K562 (cell line): ENCODE data around the gene PSD2. TPM values are rescaled to one million over a fixed set of nuclear protein-coding genes. Genes with fewer than 3 reads are reported as not detected.

Source experiments
- CHCHD3 ChIP-seq: fragments of 250-450 bp; sonication (Bioruptor Pico); IDR thresholded peaks from 2 replicates; pipeline ENCODE4 v2.1.2; 2022; ENCODE audit warnings: mild to moderate bottlenecking
- DIDO1 ChIP-seq: fragments of 450-650 bp; IDR thresholded peaks from 2 replicates; pipeline ENCODE4 v1.6.1; 2016; ENCODE audit warnings: low read depth, missing biosample characterization, missing genetic modification characterization
- ETV5 ChIP-seq: sonication (generic); formaldehyde crosslinking; IDR thresholded peaks from 2 replicates; pipeline ENCODE4 v1.4.0; 2020; ENCODE audit warnings: low read depth, mild to moderate bottlenecking, missing genetic modification reagents
- HIVEP1 ChIP-seq: fragments of 250-450 bp; sonication (Bioruptor Pico); IDR thresholded peaks from 2 replicates; pipeline ENCODE4 v1.4.0; 2020; ENCODE audit warnings: mild to moderate bottlenecking
- HMG20B ChIP-seq: fragments of 250-450 bp; sonication (Bioruptor Pico); IDR thresholded peaks from 2 replicates; pipeline ENCODE4 v1.5.0; 2021; ENCODE audit warnings: mild to moderate bottlenecking
- HNRNPK ChIP-seq: fragments of 200-400 bp; formaldehyde crosslinking; IDR thresholded peaks from one replicate; pipeline ENCODE4 v1.6.1; 2018; ENCODE audit warnings: mild to moderate bottlenecking, low read depth, low read length; ENCODE audit not compliant: poor library complexity, severe bottlenecking
- HNRNPUL1 ChIP-seq: fragments of 200-400 bp; formaldehyde crosslinking; IDR thresholded peaks from 2 replicates; pipeline ENCODE4 v1.6.1; 2017; ENCODE audit warnings: low read length
- LCOR ChIP-seq: sonication (generic); formaldehyde crosslinking; IDR thresholded peaks from 2 replicates; pipeline ENCODE4 v1.8.0; 2022; ENCODE audit warnings: mild to moderate bottlenecking, missing genetic modification reagents
- MTA1 ChIP-seq: fragments of 450-650 bp; IDR thresholded peaks from 2 replicates; pipeline ENCODE4 v1.6.1; 2017; ENCODE audit warnings: borderline replicate concordance
- NEUROD1 ChIP-seq: fragments of 150-350 bp; IDR thresholded peaks from 2 replicates; pipeline ENCODE4 v1.6.1; 2014; ENCODE audit warnings: borderline replicate concordance, low read length, low read depth; ENCODE audit not compliant: partially characterized antibody
- PCBP1 ChIP-seq: fragments of 200-400 bp; formaldehyde crosslinking; IDR thresholded peaks from 2 replicates; pipeline ENCODE4 v1.6.1; 2018; ENCODE audit warnings: mild to moderate bottlenecking, low read depth, low read length; ENCODE audit not compliant: poor library complexity, severe bottlenecking
- RBM14 ChIP-seq: fragments of 200-400 bp; formaldehyde crosslinking; IDR thresholded peaks from 2 replicates; pipeline ENCODE4 v1.6.1; 2018; ENCODE audit warnings: low read depth, mild to moderate bottlenecking, low read length, moderate library complexity, borderline replicate concordance; ENCODE audit not compliant: insufficient read depth
- RHOXF2B ChIP-seq: fragments of 250-450 bp; sonication (Bioruptor Pico); conservative IDR thresholded peaks from 2 replicates; pipeline ENCODE4 v1.5.1; 2021
- SIN3A ChIP-seq, 2 experiments: fragments of 150-350 bp in 1 of 2; IDR thresholded peaks; 2 replicates each; pipeline ENCODE4 v1.6.1; 2011 to 2016; ENCODE audit warnings: borderline replicate concordance in 2 of 2, low read depth in 2 of 2, low read length in 2 of 2, mild to moderate bottlenecking in 2 of 2, moderate library complexity in 2 of 2; ENCODE audit not compliant: control insufficient read depth in 1 of 2
- SIN3B ChIP-seq: fragments of 450-650 bp; IDR thresholded peaks from 2 replicates; pipeline ENCODE4 v1.6.1; 2017; ENCODE audit warnings: low read depth, mild to moderate bottlenecking, moderate library complexity
- STAG1 ChIP-seq: sonication (generic); formaldehyde crosslinking; IDR thresholded peaks from 2 replicates; pipeline ENCODE4 v1.5.0; 2020; ENCODE audit warnings: missing genetic modification reagents, borderline replicate concordance
- TEAD2 ChIP-seq: fragments of 450-650 bp; IDR thresholded peaks from 2 replicates; pipeline ENCODE4 v1.6.1; 2016; ENCODE audit warnings: missing genetic modification characterization, control low read depth, missing compliant biosample characterization
- XRCC4 ChIP-seq: IDR thresholded peaks from one replicate; pipeline ENCODE4 v1.6.1; 2011; ENCODE audit not compliant: insufficient read depth, insufficient read length; ENCODE audit errors: extremely low read depth
- ZKSCAN3 ChIP-seq: fragments of 250-450 bp; sonication (Bioruptor Pico); IDR thresholded peaks from 2 replicates; pipeline ENCODE4 v1.4.0; 2020
- ZNF444 ChIP-seq: fragments of 250-450 bp; sonication (Bioruptor Pico); IDR thresholded peaks from 2 replicates; pipeline ENCODE4 v1.4.0; 2020; ENCODE audit warnings: mild to moderate bottlenecking, moderate library complexity
- polyA plus RNA-seq, 8 experiments: library from polyadenylated mRNA; depleted of rRNA in 4 of 8; stranded (reverse) in 5 of 8; unstranded in 3 of 8; fragments of >200 nt; fragmentation: Nextera tagmentation in 2 of 8; fragmentation: Illumina TruSeq in 1 of 8; extraction: Ambion mirVana in 2 of 8; extraction: Trizol in 1 of 8; gene quantifications; 2 replicates each; pipeline versions ENCODE4 v1.2.1 to v1.2.3, GENCODE V29; 2011 to 2014; ENCODE audit warnings: inconsistent platforms in 1 of 8, missing spikeins in 1 of 8
- total RNA-seq, 7 experiments: library from RNA; depleted of rRNA in 6 of 7; stranded (reverse); fragments of >200 nt in 6 of 7; fragmentation: Illumina TruSeq in 2 of 7; extraction: Trizol in 2 of 7; gene quantifications; 2 replicates each; pipeline versions ENCODE4 v1.2.1 to v1.2.3, GENCODE V29; 2011 to 2021; ENCODE audit warnings: low replicate concordance in 1 of 7
- TF ChIP-seq, protein P1 (sequence below): sonication (generic); formaldehyde crosslinking; IDR thresholded peaks from 2 replicates; pipeline ENCODE4 v1.8.1; 2023; ENCODE audit warnings: mild to moderate bottlenecking, missing genetic modification reagents
- TF ChIP-seq, protein P2 (sequence below): sonication (generic); formaldehyde crosslinking; IDR thresholded peaks from 2 replicates; pipeline ENCODE4 v1.8.0; 2022; ENCODE audit warnings: mild to moderate bottlenecking, low read depth, missing genetic modification reagents
- TF ChIP-seq, protein P3 (sequence below), 2 experiments: fragments of 450-650 bp in 1 of 2; sonication (generic) in 1 of 2; formaldehyde crosslinking in 1 of 2; IDR thresholded peaks in 1 of 2; conservative IDR thresholded peaks in 1 of 2; 2 replicates each; pipeline versions ENCODE4 v1.6.1 to v1.8.1; 2016 to 2023; ENCODE audit warnings: mild to moderate bottlenecking in 2 of 2, moderate library complexity in 2 of 2, inconsistent platforms in 1 of 2, missing genetic modification reagents in 1 of 2

Gene PSD2
- total and polyA plus RNA-seq, 9 of the 15 experiments (the other 6 are each of a cell fraction or from before 2014, with no cell fraction given): 0.01 to 0.09 (median 0.04) TPM; not detected in 4

DNA sequence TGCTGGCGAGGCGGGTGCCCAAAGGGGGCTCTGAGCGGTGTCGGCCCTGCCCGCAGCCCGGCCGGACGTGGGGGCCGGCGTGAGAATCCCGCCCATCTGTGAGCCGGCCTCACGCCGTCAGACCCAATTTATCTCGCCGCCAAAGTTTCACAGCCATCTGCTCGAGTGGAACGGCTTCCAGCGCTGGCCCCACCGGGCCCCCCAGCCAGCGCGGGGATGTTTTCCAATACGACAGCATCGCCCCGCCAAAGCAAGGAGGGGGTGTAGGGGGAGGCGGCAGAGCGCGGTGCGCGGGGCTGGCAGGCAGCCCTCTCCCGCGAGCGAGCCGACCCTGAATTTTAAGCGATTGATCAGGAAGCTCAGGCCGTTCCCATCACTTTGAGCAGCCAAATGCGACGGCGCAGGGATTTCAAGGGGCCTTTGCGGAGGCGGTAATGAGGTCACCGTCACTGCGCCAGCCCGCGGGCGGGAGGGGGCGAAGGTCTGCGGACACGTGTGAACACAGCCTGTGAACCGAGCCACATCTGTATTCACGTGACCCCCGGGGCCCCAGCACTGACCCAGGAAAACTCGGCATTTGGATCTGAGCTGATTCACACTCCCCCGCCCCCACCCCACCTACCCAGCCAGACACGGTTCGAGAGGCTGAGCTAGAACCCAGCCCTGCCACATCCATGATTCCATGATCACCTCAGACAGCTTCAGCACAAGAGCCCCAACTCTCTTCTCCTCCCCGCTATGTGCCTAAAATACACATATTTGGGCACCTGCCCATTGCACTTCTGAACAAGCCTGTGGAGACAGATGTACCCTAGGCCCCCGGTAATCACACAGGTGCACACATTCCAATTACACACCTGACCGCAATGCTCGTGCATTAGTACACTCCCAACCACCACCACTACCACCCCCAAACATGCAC lies 47.8 kb upstream of the PSD2 start (continued):
- TF ChIP-seq, protein P1, sequence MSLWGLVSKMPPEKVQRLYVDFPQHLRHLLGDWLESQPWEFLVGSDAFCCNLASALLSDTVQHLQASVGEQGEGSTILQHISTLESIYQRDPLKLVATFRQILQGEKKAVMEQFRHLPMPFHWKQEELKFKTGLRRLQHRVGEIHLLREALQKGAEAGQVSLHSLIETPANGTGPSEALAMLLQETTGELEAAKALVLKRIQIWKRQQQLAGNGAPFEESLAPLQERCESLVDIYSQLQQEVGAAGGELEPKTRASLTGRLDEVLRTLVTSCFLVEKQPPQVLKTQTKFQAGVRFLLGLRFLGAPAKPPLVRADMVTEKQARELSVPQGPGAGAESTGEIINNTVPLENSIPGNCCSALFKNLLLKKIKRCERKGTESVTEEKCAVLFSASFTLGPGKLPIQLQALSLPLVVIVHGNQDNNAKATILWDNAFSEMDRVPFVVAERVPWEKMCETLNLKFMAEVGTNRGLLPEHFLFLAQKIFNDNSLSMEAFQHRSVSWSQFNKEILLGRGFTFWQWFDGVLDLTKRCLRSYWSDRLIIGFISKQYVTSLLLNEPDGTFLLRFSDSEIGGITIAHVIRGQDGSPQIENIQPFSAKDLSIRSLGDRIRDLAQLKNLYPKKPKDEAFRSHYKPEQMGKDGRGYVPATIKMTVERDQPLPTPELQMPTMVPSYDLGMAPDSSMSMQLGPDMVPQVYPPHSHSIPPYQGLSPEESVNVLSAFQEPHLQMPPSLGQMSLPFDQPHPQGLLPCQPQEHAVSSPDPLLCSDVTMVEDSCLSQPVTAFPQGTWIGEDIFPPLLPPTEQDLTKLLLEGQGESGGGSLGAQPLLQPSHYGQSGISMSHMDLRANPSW (CRISPR knock-in tag): no peak
- TF ChIP-seq SIN3A (IDR thresholded peaks at IDR 0.05; ENCODE audit: borderline replicate concordance in 2 of 2, control insufficient read depth in 1 of 2, low read depth in 2 of 2, low read length in 2 of 2): no peak
- no peak for TF ChIP-seq HNRNPK
- no peak for TF ChIP-seq TEAD2
- no peak for TF ChIP-seq HNRNPUL1
- TF ChIP-seq ZKSCAN3: no peak
- TF ChIP-seq MTA1: 0 out of 2 replicates have a peak, but pooled peaks have one; percentile 53
- TF ChIP-seq DIDO1 (tag): no peak
- TF ChIP-seq NEUROD1: no peak
- TF ChIP-seq RBM14: no peak
- no peak for TF ChIP-seq SIN3B
- TF ChIP-seq PCBP1: no peak
- 0 out of 2 replicates have a peak, but pooled peaks have one; percentile 41 for TF ChIP-seq ETV5 (CRISPR knock-in tag)
- no peak for TF ChIP-seq HMG20B (CRISPR knock-in tag)
- no peak for TF ChIP-seq RHOXF2B (CRISPR knock-in tag)
- TF ChIP-seq XRCC4: no peak
- TF ChIP-seq CHCHD3 (CRISPR knock-in tag): no peak
- no peak for TF ChIP-seq STAG1 (CRISPR knock-in tag)
- no peak for TF ChIP-seq ZNF444 (CRISPR knock-in tag)
- 0 out of 2 replicates have a peak, but pooled peaks have one; percentile 22 for TF ChIP-seq LCOR (CRISPR knock-in tag)
- TF ChIP-seq, protein P2, sequence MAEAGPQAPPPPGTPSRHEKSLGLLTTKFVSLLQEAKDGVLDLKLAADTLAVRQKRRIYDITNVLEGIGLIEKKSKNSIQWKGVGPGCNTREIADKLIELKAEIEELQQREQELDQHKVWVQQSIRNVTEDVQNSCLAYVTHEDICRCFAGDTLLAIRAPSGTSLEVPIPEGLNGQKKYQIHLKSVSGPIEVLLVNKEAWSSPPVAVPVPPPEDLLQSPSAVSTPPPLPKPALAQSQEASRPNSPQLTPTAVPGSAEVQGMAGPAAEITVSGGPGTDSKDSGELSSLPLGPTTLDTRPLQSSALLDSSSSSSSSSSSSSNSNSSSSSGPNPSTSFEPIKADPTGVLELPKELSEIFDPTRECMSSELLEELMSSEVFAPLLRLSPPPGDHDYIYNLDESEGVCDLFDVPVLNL: no peak
- TF ChIP-seq, protein P3, sequence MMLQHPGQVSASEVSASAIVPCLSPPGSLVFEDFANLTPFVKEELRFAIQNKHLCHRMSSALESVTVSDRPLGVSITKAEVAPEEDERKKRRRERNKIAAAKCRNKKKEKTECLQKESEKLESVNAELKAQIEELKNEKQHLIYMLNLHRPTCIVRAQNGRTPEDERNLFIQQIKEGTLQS (IDR thresholded peaks at IDR 0.05): peak; percentile 87
- TF ChIP-seq, protein P3 (CRISPR knock-in tag; conservative IDR thresholded peaks at IDR 0.05): no peak
- no peak for TF ChIP-seq HIVEP1
